SK-N-SH treated with all-trans-retinoic acid at 6 μM for 48 hours (cell line): ENCODE results near the gene RELL1.

ENCODE experiments used
- ISL1 ChIP-seq: fragments of 250-450 bp; sonication (Bioruptor Pico); IDR thresholded peaks from 2 replicates; pipeline ENCODE4 v2.1.2; 2022; ENCODE audit warnings: mild to moderate bottlenecking, moderate library complexity
- RARB ChIP-seq: fragments of 250-450 bp; sonication (Bioruptor Pico); IDR thresholded peaks from 2 replicates; pipeline ENCODE4 v1.8.0; 2021; ENCODE audit warnings: mild to moderate bottlenecking, moderate library complexity
- TF ChIP-seq, protein P1 (sequence below): fragments of 250-450 bp; sonication (Bioruptor Pico); IDR thresholded peaks from 2 replicates; pipeline ENCODE4 v1.8.0; 2021; ENCODE audit warnings: low read depth, mild to moderate bottlenecking, moderate library complexity, borderline replicate concordance
- TF ChIP-seq, protein P2 (sequence below): fragments of 250-450 bp; sonication (Bioruptor Pico); IDR thresholded peaks from 2 replicates; pipeline ENCODE4 v1.8.0; 2020; ENCODE audit warnings: mild to moderate bottlenecking, moderate library complexity, borderline replicate concordance

DNA sequence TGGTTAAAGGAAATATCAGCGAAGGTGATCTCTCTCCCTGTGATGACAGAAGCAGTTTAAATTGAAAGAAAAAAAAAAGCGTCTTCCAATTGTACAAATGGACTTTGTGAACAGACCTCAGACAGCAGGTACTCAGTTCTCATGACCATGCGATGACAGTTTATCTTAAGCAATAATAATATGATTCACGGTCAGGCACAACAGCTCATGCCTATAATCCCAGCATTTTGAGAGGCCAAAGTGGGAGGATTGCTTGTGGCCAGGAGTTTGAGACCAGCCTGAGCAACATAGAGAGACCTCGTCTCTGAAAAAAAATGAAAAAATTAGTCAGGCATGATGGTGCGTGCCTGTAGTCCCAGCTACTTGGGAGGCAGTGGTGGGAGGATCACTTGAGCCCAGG lies 51.0 kb downstream of the RELL1 start:
- TF ChIP-seq, protein P1, sequence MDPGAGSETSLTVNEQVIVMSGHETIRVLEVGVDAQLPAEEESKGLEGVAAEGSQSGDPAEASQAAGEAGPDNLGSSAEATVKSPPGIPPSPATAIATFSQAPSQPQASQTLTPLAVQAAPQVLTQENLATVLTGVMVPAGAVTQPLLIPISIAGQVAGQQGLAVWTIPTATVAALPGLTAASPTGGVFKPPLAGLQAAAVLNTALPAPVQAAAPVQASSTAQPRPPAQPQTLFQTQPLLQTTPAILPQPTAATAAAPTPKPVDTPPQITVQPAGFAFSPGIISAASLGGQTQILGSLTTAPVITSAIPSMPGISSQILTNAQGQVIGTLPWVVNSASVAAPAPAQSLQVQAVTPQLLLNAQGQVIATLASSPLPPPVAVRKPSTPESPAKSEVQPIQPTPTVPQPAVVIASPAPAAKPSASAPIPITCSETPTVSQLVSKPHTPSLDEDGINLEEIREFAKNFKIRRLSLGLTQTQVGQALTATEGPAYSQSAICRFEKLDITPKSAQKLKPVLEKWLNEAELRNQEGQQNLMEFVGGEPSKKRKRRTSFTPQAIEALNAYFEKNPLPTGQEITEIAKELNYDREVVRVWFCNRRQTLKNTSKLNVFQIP = no peak
- TF ChIP-seq, protein P2, sequence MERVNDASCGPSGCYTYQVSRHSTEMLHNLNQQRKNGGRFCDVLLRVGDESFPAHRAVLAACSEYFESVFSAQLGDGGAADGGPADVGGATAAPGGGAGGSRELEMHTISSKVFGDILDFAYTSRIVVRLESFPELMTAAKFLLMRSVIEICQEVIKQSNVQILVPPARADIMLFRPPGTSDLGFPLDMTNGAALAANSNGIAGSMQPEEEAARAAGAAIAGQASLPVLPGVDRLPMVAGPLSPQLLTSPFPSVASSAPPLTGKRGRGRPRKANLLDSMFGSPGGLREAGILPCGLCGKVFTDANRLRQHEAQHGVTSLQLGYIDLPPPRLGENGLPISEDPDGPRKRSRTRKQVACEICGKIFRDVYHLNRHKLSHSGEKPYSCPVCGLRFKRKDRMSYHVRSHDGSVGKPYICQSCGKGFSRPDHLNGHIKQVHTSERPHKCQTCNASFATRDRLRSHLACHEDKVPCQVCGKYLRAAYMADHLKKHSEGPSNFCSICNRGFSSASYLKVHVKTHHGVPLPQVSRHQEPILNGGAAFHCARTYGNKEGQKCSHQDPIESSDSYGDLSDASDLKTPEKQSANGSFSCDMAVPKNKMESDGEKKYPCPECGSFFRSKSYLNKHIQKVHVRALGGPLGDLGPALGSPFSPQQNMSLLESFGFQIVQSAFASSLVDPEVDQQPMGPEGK = no peak
- TF ChIP-seq ISL1 (CRISPR knock-in tag) (no peak), RARB (no peak)
